Natural killer cell (primary cell): ENCODE measurements around the gene SAMD8. TPM values are rescaled to one million over a fixed set of nuclear protein-coding genes. Genes with fewer than 3 reads are reported as not detected.
"Not testable (repeated sequence)": the region's sequence is repeated elsewhere in the genome, so short reads cannot be mapped to it uniquely, and the experiment has no call there.

Experiments
- ATAC-seq, 3 donors: fragments of 150-1000 bp in 2 of 3; fragments of 200-7000 bp in 1 of 3; cut with Tn5 transposase; 1 replicate in 1 of 3; 2 replicates in 2 of 3; pipeline ENCODE4 v1.10.0; 2021; ENCODE audit warnings: mild to moderate bottlenecking in 2 of 3, moderate library complexity in 2 of 3
- DNase-seq, 2 donors: peaks; one replicate each; pipeline versions ENCODE4 v3.0.0 to v3.0.0-alpha.2; 2013 to 2021; ENCODE audit warnings: mixed read lengths in 1 of 2
- H3K27ac ChIP-seq: one replicate; pipeline ENCODE4 v1.5.1; 2013; ENCODE audit warnings: mild to moderate bottlenecking, low read length
- H3K27me3 ChIP-seq: one replicate; pipeline ENCODE4 v1.6.1; 2013; ENCODE audit warnings: low read length; ENCODE audit not compliant: control insufficient read depth, insufficient read depth
- H3K36me3 ChIP-seq: one replicate; pipeline ENCODE4 v1.6.1; 2013; ENCODE audit warnings: low read length; ENCODE audit not compliant: control insufficient read depth, insufficient read depth
- H3K4me1 ChIP-seq: one replicate; pipeline ENCODE4 v1.6.1; 2013; ENCODE audit warnings: low read length; ENCODE audit not compliant: control insufficient read depth, insufficient read depth
- H3K4me3 ChIP-seq: one replicate; pipeline ENCODE4 v1.5.1; 2013; ENCODE audit warnings: low read length
- H3K9me3 ChIP-seq: one replicate; pipeline ENCODE4 v1.6.1; 2013; ENCODE audit warnings: low read length; ENCODE audit not compliant: control insufficient read depth, insufficient read depth
- H3K27ac Mint-ChIP-seq, 2 donors: one replicate each; pipeline ENCODE4 v1.8.0; 2022; ENCODE audit warnings: mild to moderate bottlenecking in 2 of 2, mixed read lengths in 2 of 2, moderate library complexity in 1 of 2
- H3K27me3 Mint-ChIP-seq, 2 donors: one replicate each; pipeline ENCODE4 v1.8.0; 2022; ENCODE audit warnings: low read depth in 2 of 2, mixed read lengths in 2 of 2
- H3K36me3 Mint-ChIP-seq: one replicate; pipeline ENCODE4 v1.8.0; 2022; ENCODE audit warnings: mixed read lengths
- H3K4me1 Mint-ChIP-seq, 2 donors: one replicate each; pipeline ENCODE4 v1.8.0; 2022; ENCODE audit warnings: mixed read lengths in 2 of 2
- H3K4me3 Mint-ChIP-seq: one replicate; pipeline ENCODE4 v1.8.0; 2022; ENCODE audit warnings: mild to moderate bottlenecking, moderate library complexity, mixed read lengths
- H3K9me3 Mint-ChIP-seq, 2 donors: one replicate each; pipeline ENCODE4 v1.8.0; 2022; ENCODE audit warnings: mixed read lengths in 2 of 2
- WGBS: methylation state at CpG from one replicate; pipeline ENCODE4 v1.1.7; 2013; ENCODE audit warnings: missing lambda C conversion rate; ENCODE audit not compliant: insufficient coverage; 5-methylcytosine and 5-hydroxymethylcytosine counted together
- intact Hi-C: fragments of 100-400 bp; cut with micrococcal nuclease; formaldehyde crosslinking; loops from one replicate; pipeline ENCODE4 v1.14.2; 2022
- total RNA-seq, 4 donors: library from RNA; stranded (reverse); fragments of 120-200 nt in 1 of 4; gene quantifications; one replicate each; pipeline versions ENCODE4 v1.2.3 to v1.2.4, GENCODE V29; 2013 to 2022
- TF ChIP-seq, protein P1 (sequence below): fragments of 200-600 bp; IDR thresholded peaks from one replicate; pipeline ENCODE4 v1.8.0; 2022; ENCODE audit warnings: antibody characterized with exemption

The SAMD8 gene
- total RNA-seq, 3 donors from 2014 or later (not counting 1 experiment from before 2014, with no cell fraction given): 26.6 to 30.9 (median 29.6) TPM

DNA sequence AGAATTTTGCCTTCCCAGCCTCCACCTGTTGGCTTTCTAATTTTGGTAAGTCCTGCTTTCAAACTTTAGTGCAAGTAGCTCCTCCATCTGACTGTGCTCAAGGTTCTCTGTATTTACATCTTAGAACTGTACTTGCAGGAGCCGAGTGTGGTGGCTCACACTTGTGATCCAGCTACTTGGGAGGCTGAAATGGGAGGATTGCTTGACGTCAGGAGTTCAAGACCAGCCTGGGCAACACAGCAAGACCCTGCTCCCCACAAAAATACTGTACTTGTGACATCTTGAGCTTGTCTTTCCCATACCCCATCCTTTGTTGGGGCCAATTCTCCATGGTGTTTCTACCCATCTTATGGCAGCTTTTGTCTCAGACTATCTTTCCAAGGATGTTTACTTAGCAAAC, 94.5 kb downstream of the SAMD8 start:
- Mint-ChIP-seq H3K27ac (no peak overlapping the region), H3K27me3 (no peaks in the 10 kb centered on the region), H3K4me1 (peaks cover 6 to 13% of the 10 kb centered on the region in 2 donors), H3K4me3 (no peak overlapping the region), H3K9me3 (no peaks in the 10 kb centered on the region), H3K36me3 (no peaks in the 10 kb centered on the region)
- H3K4me3 ChIP-seq: no peak overlapping the region
- 84% methylated on average over 2 of the region's 2 CpGs for whole genome bisulfite sequencing
- peaks cover 8% of the 10 kb centered on the region for H3K4me1 ChIP-seq
- DNase-seq: no peak
- H3K9me3 ChIP-seq: no peaks in the 10 kb centered on the region
- TF ChIP-seq, protein P1, sequence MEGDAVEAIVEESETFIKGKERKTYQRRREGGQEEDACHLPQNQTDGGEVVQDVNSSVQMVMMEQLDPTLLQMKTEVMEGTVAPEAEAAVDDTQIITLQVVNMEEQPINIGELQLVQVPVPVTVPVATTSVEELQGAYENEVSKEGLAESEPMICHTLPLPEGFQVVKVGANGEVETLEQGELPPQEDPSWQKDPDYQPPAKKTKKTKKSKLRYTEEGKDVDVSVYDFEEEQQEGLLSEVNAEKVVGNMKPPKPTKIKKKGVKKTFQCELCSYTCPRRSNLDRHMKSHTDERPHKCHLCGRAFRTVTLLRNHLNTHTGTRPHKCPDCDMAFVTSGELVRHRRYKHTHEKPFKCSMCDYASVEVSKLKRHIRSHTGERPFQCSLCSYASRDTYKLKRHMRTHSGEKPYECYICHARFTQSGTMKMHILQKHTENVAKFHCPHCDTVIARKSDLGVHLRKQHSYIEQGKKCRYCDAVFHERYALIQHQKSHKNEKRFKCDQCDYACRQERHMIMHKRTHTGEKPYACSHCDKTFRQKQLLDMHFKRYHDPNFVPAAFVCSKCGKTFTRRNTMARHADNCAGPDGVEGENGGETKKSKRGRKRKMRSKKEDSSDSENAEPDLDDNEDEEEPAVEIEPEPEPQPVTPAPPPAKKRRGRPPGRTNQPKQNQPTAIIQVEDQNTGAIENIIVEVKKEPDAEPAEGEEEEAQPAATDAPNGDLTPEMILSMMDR: no peak
- no peaks in the 10 kb centered on the region for H3K36me3 ChIP-seq
- no peak for ATAC-seq
- no peak overlapping the region for H3K27ac ChIP-seq
- intact Hi-C loops: no loop called here
- H3K27me3 ChIP-seq: no peaks in the 10 kb centered on the region

DNA sequence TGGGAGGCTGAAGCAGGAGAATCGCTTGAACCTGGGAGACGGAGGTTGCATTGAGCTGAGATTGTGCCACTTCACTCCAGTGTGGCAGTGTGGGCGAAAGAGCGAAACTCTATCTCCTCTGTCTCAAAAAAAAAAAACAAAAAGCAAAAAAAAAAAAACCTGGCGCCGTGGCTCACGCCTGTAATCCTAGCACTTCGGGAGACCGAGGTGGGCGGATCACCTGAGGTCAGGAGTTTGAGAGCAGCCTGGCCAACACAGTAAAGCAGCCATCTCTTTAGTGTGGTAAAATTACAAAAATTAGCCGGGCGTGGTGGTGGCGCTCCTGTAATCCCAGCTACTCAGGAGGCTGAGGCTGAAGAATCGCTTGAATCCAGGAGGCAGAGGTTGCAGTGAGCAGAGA, 95.2 kb downstream of the SAMD8 start:
- WGBS: 95% methylated on average over 14 of the region's 14 CpGs
- H3K4me3 Mint-ChIP-seq, H3K27me3 ChIP-seq, H3K27me3 Mint-ChIP-seq, H3K36me3 ChIP-seq, H3K27ac ChIP-seq, ATAC-seq, H3K9me3 ChIP-seq, H3K4me3 ChIP-seq, H3K36me3 Mint-ChIP-seq, intact Hi-C loops, H3K9me3 Mint-ChIP-seq, DNase-seq, H3K27ac Mint-ChIP-seq: not testable (repeated sequence)
- H3K4me1 ChIP-seq: peaks cover 13% of the 10 kb centered on the region
- peaks cover 12 to 20% of the 10 kb centered on the region in 2 donors for H3K4me1 Mint-ChIP-seq

DNA sequence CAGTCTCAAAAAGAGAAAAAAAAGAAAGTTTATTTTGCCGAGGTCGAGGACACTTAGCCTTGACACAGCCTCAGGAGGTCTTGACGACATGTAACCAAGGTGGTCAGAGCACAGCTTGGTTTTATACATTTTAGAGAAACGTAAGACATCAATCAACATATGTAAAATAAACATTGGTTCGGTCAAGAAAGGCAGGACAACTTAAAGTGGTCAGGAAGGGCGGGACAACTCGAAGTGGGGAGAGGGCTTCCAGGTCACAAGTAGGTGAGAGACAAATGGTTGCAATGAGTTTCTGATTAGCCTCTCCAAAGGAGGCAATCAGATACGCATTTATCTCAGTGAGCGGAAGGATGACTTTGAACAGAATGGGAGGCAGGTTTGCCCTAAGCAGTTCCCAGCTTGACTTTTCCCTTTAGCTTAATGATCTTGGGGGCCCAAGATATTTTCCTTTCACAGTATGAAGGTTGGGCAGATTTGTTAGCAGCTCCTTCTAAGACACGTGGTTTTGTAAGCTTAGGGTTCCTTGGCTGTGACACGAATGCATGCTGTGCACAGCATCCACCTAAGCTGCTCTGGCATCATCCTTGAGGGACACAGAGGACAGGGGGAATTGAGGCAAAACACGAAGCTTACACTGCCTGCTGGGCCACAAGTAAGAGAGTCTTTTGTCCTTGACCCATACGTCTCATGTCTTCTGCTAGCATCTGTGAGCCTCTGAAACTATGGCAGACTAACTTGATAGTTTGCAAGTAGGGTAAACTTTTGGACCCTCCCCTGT, 95.8 kb downstream of the SAMD8 start:
- Mint-ChIP-seq H3K4me1 (peaks cover 18% of the 10 kb centered on the region in 2 donors), H3K36me3 (no peaks in the 10 kb centered on the region), H3K27me3 (no peaks in the 10 kb centered on the region), H3K4me3 (no peak overlapping the region), H3K27ac (no peak overlapping the region), H3K9me3 (no peaks in the 10 kb centered on the region)
- ATAC-seq (no peak), DNase-seq (no peak)
- 81% methylated on average over 13 of the region's 13 CpGs for whole genome bisulfite sequencing
- Histone ChIP-seq H3K4me3 (no peak overlapping the region), H3K27ac (no peak overlapping the region), H3K36me3 (peaks cover under 1% of the 10 kb centered on the region), H3K9me3 (no peaks in the 10 kb centered on the region), H3K27me3 (no peaks in the 10 kb centered on the region), H3K4me1 (peaks cover 15% of the 10 kb centered on the region)
- TF ChIP-seq, protein P1: no peak
- intact Hi-C loops: no loop called here

DNA sequence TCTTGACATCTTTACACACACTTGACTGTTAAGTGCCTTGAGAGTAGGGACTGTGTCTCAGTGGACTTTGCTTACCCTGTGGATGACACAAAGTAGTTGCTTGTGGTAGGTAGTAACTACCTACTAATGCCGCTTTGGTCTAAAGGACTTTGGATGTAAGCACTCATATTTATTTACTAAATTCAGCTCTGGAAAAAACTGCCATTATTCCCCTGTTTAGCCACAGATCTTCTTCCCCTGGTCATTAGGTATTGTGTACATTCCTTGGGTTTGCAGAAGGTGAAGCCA, 96.3 kb downstream of the SAMD8 start:
- H3K4me3 ChIP-seq: no peak overlapping the region
- H3K27ac Mint-ChIP-seq: peak overlapping the region in 1 of 2 donors; percentile 56
- H3K27me3 Mint-ChIP-seq: no peaks in the 10 kb centered on the region
- peaks cover 16 to 23% of the 10 kb centered on the region in 2 donors for H3K4me1 Mint-ChIP-seq
- no peak for ATAC-seq
- no CpG with 5 or more reads among the region's 1 CpG for WGBS
- H3K36me3 Mint-ChIP-seq: no peaks in the 10 kb centered on the region
- TF ChIP-seq, protein P1: no peak
- H3K9me3 Mint-ChIP-seq: no peaks in the 10 kb centered on the region
- H3K36me3 ChIP-seq: peaks cover 6% of the 10 kb centered on the region
- intact Hi-C loops: no loop called here
- DNase-seq: no peak
- H3K9me3 ChIP-seq: no peaks in the 10 kb centered on the region
- no peaks in the 10 kb centered on the region for H3K27me3 ChIP-seq
- no peak overlapping the region for H3K27ac ChIP-seq
- H3K4me1 ChIP-seq: peaks cover 18% of the 10 kb centered on the region
- peak overlapping the region; percentile 49 for H3K4me3 Mint-ChIP-seq
